CD14-positive monocyte (primary cell): Measurements from ENCODE around the gene OSBPL2. TPM values are rescaled to one million over a fixed set of nuclear protein-coding genes. Genes with fewer than 3 reads are reported as not detected.
A peak's percentile ranks its signal among the peaks of the same experiment; 100 is the strongest.

Experiments
- DNase-seq, 3 donors: peaks; one replicate each; pipeline ENCODE4 v3.0.0-alpha.2; 2011 to 2022
- H2AFZ ChIP-seq: 2 replicates; pipeline ENCODE4 v1.6.0; 2012; ENCODE audit warnings: mild to moderate bottlenecking, low read depth, low read length, inconsistent platforms; ENCODE audit not compliant: insufficient read depth, poor library complexity, severe bottlenecking
- H3K27ac ChIP-seq, 2 donors: 1 replicate in 1 of 2; 2 replicates in 1 of 2; pipeline ENCODE4 v1.5.1; 2012 to 2013; ENCODE audit warnings: low read length in 2 of 2, control low read depth in 1 of 2, inconsistent platforms in 1 of 2, low read depth in 1 of 2, mild to moderate bottlenecking in 1 of 2
- H3K27me3 ChIP-seq, 2 donors: one replicate each; pipeline versions ENCODE4 v1.6.0 to v1.6.1; 2011 to 2013; ENCODE audit warnings: low read length in 2 of 2; ENCODE audit not compliant: control insufficient read depth in 2 of 2, insufficient read depth in 2 of 2
- H3K36me3 ChIP-seq, 2 donors: replicated peaks in 1 of 2; 1 replicate in 1 of 2; 2 replicates in 1 of 2; pipeline versions ENCODE4 v1.5.1 to v1.6.1; 2012 to 2013; ENCODE audit warnings: low read length in 2 of 2, control low read depth in 1 of 2, inconsistent platforms in 1 of 2, mild to moderate bottlenecking in 1 of 2; ENCODE audit not compliant: insufficient read depth in 2 of 2, control insufficient read depth in 1 of 2
- H3K4me1 ChIP-seq, 2 donors: 1 replicate in 1 of 2; 2 replicates in 1 of 2; pipeline versions ENCODE4 v1.5.1 to v1.6.1; 2012 to 2013; ENCODE audit warnings: low read length in 2 of 2, control low read depth in 1 of 2, inconsistent platforms in 1 of 2, mild to moderate bottlenecking in 1 of 2, moderate library complexity in 1 of 2; ENCODE audit not compliant: insufficient read depth in 2 of 2, control insufficient read depth in 1 of 2
- H3K4me2 ChIP-seq: replicated peaks from 2 replicates; pipeline ENCODE3; 2012; ENCODE audit warnings: low read length, moderate library complexity, mild to moderate bottlenecking; ENCODE audit not compliant: poor library complexity, severe bottlenecking; ENCODE audit errors: extremely low read depth
- H3K4me3 ChIP-seq, 3 experiments: fragments of 200-600 bp in 1 of 3; sonication (generic) in 1 of 3; replicated peaks in 1 of 3; 1 replicate in 2 of 3; 2 replicates in 1 of 3; pipeline ENCODE4 v1.5.1; 2011 to 2013; ENCODE audit warnings: low read length in 3 of 3, mild to moderate bottlenecking in 3 of 3, control low read depth in 2 of 3, low read depth in 2 of 3, inconsistent platforms in 1 of 3, moderate library complexity in 1 of 3
- H3K79me2 ChIP-seq: 2 replicates; pipeline ENCODE4 v1.6.0; 2012; ENCODE audit warnings: mild to moderate bottlenecking, control low read depth, inconsistent platforms, low read length, moderate library complexity; ENCODE audit not compliant: insufficient read depth
- H3K9ac ChIP-seq: 2 replicates; pipeline ENCODE4 v1.6.0; 2017; ENCODE audit warnings: low read length, mild to moderate bottlenecking; ENCODE audit not compliant: insufficient read depth, poor library complexity, severe bottlenecking
- H3K9me3 ChIP-seq, 2 donors: replicated peaks in 1 of 2; 1 replicate in 1 of 2; 2 replicates in 1 of 2; pipeline versions ENCODE4 v1.5.1 to v1.6.1; 2012 to 2013; ENCODE audit warnings: low read length in 2 of 2, control low read depth in 1 of 2; ENCODE audit not compliant: control insufficient read depth in 1 of 2, insufficient read depth in 1 of 2
- H4K20me1 ChIP-seq: 2 replicates; pipeline ENCODE4 v1.6.0; 2012; ENCODE audit warnings: mild to moderate bottlenecking, low read length, control low read depth, moderate library complexity; ENCODE audit not compliant: insufficient read depth
- H3K27ac Mint-ChIP-seq, 7 donors: one replicate each; pipeline ENCODE4 v1.8.0; 2020; ENCODE audit warnings: mild to moderate bottlenecking in 7 of 7, mixed read lengths in 7 of 7, moderate library complexity in 6 of 7, inconsistent platforms in 2 of 7
- H3K27me3 Mint-ChIP-seq, 3 donors: one replicate each; pipeline ENCODE4 v1.8.0; 2021 to 2022; ENCODE audit warnings: low read depth in 3 of 3, mild to moderate bottlenecking in 3 of 3, mixed read lengths in 3 of 3, moderate library complexity in 3 of 3, inconsistent platforms in 1 of 3
- H3K36me3 Mint-ChIP-seq, 2 donors: one replicate each; pipeline ENCODE4 v1.8.0; 2020; ENCODE audit warnings: mixed read lengths in 2 of 2, inconsistent platforms in 1 of 2, mild to moderate bottlenecking in 1 of 2
- H3K4me1 Mint-ChIP-seq: one replicate; pipeline ENCODE4 v1.8.0; 2020; ENCODE audit warnings: mild to moderate bottlenecking, mixed read lengths
- H3K4me3 Mint-ChIP-seq, 2 donors: one replicate each; pipeline ENCODE4 v1.8.0; 2020; ENCODE audit warnings: mild to moderate bottlenecking in 2 of 2, mixed read lengths in 2 of 2, moderate library complexity in 1 of 2
- H3K9me3 Mint-ChIP-seq, 7 donors: one replicate each; pipeline ENCODE4 v1.8.0; 2020 to 2022; ENCODE audit warnings: mixed read lengths in 7 of 7, mild to moderate bottlenecking in 6 of 7, moderate library complexity in 6 of 7, inconsistent platforms in 2 of 7
- WGBS: methylation state at CpG from one replicate; pipeline ENCODE4 v1.1.5; 2013; ENCODE audit warnings: missing lambda C conversion rate; ENCODE audit not compliant: insufficient coverage; 5-methylcytosine and 5-hydroxymethylcytosine counted together
- intact Hi-C, 2 donors: fragments of 100-400 bp; cut with micrococcal nuclease; formaldehyde crosslinking; loops; one replicate each; pipeline versions ENCODE4 v1.15.0 to v1.15.1; 2023
- polyA plus RNA-seq, 3 donors: library from polyadenylated mRNA; depleted of rRNA in 1 of 3; unstranded in 2 of 3; stranded (reverse) in 1 of 3; fragments of 300-500 nt in 2 of 3; fragments of >200 nt in 1 of 3; fragmentation: Illumina TruSeq in 2 of 3; gene quantifications; 1 replicate in 2 of 3; 2 replicates in 1 of 3; pipeline ENCODE4 v1.2.3, GENCODE V29; 2012 to 2021
- TF ChIP-seq, protein P1 (sequence below): fragments of 200-600 bp; IDR thresholded peaks from one replicate; pipeline ENCODE4 v1.8.0; 2022; ENCODE audit warnings: antibody characterized with exemption, mild to moderate bottlenecking

The OSBPL2 gene
- polyA plus RNA-seq, 3 donors, result 12.9 to 29.1 (median 17.9) TPM

DNA sequence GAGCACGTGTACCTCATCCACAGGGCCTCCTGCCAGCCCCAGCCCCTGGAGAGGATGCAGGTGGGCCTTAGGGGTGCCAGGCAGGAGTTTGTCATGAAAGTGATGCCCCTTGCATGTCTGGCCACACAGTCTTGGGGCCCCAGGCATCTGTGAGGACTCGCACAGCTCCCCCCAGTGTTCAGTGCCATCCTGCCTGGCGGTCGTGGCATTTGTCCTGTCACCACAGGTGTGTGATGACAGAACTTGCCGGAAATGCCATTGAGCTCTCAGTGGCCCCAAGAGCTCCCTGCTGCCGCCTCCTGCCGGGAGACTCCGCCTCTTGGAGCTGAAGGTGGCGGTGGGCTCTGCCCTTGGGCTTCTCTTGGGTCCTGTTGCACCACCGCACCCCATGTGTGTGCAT, 33.9 kb downstream of the OSBPL2 start:
- Histone ChIP-seq H3K9me3 (no peaks in the 10 kb centered on the region), H4K20me1 (peaks cover 43% of the 10 kb centered on the region), H2AFZ (no peak overlapping the region), H3K27ac (no peak overlapping the region), H3K4me2 (no peak overlapping the region), H3K27me3 (no peaks in the 10 kb centered on the region), H3K4me1 (no peaks in the 10 kb centered on the region), H3K9ac (no peak overlapping the region), H3K4me3 (no peak overlapping the region), H3K36me3 (peaks cover 69 to 87% of the 10 kb centered on the region in 2 donors), H3K79me2 (no peaks in the 10 kb centered on the region)
- Mint-ChIP-seq H3K4me1 (no peaks in the 10 kb centered on the region), H3K27me3 (peaks cover 0 to 1% (median 0%) of the 10 kb centered on the region in 3 donors), H3K9me3 (no peaks in the 10 kb centered on the region), H3K27ac (peak overlapping the region in 1 of 7 donors; percentile 6), H3K36me3 (peaks cover 64 to 86% of the 10 kb centered on the region in 2 donors), H3K4me3 (no peak overlapping the region)
- 95% methylated on average over 9 of the region's 10 CpGs for WGBS
- DNase-seq, result no peak
- TF ChIP-seq, protein P1, sequence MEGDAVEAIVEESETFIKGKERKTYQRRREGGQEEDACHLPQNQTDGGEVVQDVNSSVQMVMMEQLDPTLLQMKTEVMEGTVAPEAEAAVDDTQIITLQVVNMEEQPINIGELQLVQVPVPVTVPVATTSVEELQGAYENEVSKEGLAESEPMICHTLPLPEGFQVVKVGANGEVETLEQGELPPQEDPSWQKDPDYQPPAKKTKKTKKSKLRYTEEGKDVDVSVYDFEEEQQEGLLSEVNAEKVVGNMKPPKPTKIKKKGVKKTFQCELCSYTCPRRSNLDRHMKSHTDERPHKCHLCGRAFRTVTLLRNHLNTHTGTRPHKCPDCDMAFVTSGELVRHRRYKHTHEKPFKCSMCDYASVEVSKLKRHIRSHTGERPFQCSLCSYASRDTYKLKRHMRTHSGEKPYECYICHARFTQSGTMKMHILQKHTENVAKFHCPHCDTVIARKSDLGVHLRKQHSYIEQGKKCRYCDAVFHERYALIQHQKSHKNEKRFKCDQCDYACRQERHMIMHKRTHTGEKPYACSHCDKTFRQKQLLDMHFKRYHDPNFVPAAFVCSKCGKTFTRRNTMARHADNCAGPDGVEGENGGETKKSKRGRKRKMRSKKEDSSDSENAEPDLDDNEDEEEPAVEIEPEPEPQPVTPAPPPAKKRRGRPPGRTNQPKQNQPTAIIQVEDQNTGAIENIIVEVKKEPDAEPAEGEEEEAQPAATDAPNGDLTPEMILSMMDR, result no peak
- intact Hi-C loops, result no loop called here

DNA sequence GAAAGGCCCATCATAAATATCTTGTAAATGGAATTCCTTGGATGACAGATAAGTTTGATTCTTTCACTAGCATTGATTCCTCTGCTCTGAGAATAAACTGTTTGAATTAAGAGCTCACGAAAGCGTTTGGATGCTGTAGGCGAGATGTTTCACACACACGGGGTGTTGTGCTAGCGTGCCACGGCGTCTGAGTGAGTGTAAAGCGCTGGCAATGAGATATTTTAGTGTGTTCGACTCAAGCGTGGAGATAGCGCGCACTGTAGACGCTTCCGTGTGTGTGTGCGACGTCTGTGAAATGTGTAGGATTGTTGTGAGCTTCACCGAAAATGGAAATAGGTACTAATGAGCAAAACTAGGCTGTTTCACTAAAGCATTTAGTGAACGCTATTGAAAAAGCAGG, 35.1 kb downstream of the OSBPL2 start:
- DNase-seq, result no peak
- H3K9me3 Mint-ChIP-seq, result no peaks in the 10 kb centered on the region
- H3K27me3 Mint-ChIP-seq, result peaks cover 0 to 1% (median 0%) of the 10 kb centered on the region in 3 donors
- Histone ChIP-seq H3K79me2 (no peaks in the 10 kb centered on the region), H3K4me2 (no peak overlapping the region), H3K4me3 (no peak overlapping the region), H3K27ac (no peak overlapping the region), H3K9ac (no peak overlapping the region), H3K36me3 (peaks cover 67 to 92% of the 10 kb centered on the region in 2 donors), H3K4me1 (no peaks in the 10 kb centered on the region), H3K27me3 (no peaks in the 10 kb centered on the region), H3K9me3 (no peaks in the 10 kb centered on the region), H4K20me1 (peaks cover 42% of the 10 kb centered on the region), H2AFZ (no peak overlapping the region)
- no peak overlapping the region for H3K27ac Mint-ChIP-seq
- intact Hi-C loops, result no loop called here
- peaks cover 66 to 86% of the 10 kb centered on the region in 2 donors for H3K36me3 Mint-ChIP-seq
- TF ChIP-seq, protein P1, result no peak
- H3K4me3 Mint-ChIP-seq, result no peak overlapping the region
- 99% methylated on average over 17 of the region's 18 CpGs for whole genome bisulfite sequencing
- H3K4me1 Mint-ChIP-seq, result no peaks in the 10 kb centered on the region
